Activated naive CD4-positive, alpha-beta T cell treated with anti-CD3 and anti-CD28 coated beads, Interleukin-2, amount 50 U/mL, for 16 hours (primary cell): ENCODE data around the gene EEF2K.

Experiments
- DNase-seq: peaks from one replicate; pipeline ENCODE4 v3.0.0-alpha.2; 2020

The EEF2K gene

GRCh38 chr16:22253272-22253671, 47.2 kb downstream of the EEF2K start:
- no peak for DNase-seq

DNA sequence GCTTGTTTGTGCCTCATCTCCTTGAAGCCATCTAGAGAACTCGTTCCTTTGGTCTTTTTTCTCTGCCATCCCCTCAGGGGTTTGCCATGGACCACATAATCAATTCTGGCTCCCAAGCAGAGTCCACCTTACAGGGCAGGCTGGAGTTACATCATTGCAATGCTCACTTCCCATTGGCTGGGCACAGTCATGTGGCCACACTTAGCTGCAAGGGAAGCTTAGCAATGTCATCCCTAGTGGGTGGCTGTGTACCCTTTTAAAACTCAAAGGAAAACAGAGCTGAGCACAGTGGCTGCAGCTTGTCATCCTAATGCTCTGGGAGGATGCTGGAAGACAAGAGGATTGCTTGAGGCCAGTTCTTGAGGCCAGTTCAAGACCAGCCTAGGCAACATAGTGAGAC, 49.3 kb downstream of the EEF2K start:
- DNase-seq = no peak

DNA sequence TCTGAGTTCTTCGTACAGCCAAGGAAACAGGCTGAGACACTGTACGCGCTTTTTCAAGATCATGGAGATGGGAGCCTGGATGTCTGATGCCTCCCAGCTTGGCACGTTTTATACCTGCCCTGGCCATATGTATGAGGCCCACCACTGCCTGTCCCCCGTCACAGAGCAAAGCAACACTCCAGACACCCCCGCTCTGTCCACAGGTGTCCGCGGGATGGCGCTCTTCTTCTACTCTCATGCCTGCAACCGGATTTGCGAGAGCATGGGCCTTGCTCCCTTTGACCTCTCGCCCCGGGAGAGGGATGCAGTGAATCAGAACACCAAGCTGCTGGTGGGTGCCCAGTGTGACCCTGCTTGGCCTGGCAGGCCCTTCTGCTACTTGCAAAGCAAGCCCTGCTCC, 51.4 kb downstream of the EEF2K start:
- DNase-seq = no peak

DNA sequence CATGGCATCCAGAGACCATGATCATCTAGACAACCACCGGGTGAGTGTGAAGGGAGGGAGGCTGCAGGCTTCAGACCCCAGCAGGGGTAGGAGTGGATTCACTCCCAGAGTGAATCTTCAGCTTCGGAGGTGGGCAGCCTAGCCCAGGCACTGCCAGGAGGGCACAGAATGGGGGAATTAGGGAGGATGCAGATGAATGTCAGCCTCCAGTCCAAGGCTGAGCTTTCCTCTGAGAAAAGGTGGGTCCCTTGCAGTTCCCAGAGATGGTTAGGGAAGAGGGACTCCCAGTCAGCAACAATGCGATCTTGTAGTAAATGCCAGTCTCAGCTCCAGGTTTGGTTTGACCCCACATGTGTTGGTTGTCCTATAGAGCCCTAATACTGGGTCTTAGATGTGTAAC, 54.4 kb downstream of the EEF2K start:
- no peak for DNase-seq

- DNase-seq = no peak
Observed at GRCh38 chr16:22262460-22262859, 56.4 kb downstream of the EEF2K start.

DNA sequence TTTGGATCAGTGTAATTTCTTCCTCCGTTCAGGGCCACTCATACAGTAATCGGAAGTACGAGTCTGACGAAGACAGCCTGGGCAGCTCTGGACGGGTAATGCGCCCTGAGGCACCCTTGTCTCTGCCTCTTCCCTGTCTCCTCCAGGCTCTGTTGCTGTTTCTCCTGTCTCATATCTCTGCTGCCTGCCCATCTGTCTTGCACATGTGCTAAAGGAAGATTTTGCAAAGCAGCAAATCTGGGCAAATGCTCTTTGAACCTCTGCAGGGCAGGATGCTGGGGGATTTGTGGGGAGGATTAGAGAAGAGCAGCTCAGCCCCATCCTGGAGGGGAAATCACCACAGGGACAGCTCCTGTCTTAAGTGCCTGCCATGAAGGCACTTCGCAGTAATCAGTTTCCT, 58.7 kb downstream of the EEF2K start:
- DNase-seq = no peak

DNA sequence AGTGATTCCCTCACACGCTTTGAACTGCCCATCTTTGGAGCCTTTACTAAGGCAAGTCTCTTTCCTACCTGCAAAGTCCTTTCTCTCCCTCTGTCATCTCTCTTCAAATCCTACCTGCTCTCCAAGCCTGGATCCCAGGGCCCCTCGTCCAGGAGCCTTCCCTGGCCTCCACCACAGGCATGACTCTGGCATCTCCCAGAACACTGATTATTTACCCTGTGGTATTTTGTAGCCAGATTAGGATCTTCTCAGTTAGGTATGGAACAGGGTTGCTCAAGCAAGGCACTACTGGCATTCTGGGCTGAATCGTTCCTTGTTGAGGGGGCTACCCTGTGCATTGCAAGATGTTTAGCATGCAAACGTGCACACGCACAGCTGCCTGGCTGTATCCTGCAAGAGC, 59.3 kb downstream of the EEF2K start:
- no peak for DNase-seq

- no peak for DNase-seq
Observed at GRCh38 chr16:22266546-22266945, 60.5 kb downstream of the EEF2K start.

DNA sequence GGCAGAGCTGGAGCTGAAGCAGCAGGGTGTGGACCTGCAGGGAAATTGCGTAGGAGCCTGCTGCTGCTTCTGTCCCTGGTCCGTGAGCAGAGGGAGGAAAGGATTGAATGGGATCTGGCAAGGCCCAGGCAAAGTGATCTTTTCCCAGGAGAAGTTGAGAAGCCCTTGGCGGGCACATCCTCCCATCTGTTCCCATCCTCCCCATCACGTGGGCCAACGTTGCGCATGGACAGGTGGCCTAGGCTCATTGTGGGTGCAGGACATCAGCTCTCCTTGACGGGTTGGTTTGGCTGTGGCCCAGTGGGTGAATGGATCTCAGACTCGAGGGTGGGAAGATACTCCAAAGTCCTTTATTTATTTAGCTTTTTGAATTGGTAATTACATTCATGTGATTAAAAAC, 61.7 kb downstream of the EEF2K start:
- no peak for DNase-seq

DNA sequence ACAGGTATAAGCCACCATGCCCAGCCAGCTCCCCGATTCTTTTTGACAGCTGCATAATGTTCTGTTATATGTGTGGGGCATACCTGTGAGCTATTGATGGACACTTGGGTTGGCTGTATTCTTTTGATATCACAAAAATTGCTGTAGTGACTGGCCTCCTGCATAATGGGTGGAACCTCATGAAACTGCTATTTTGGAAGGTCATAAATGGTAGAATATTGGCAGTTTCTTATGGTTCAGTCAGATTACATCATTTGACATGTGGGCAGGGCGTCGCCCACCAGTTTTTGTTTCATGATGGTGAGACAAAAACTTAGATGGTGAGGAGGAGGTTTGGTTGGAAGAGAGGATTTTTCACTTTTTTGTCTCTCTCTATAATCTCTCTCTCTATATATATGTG, 64.4 kb downstream of the EEF2K start:
- DNase-seq = no peak

DNA sequence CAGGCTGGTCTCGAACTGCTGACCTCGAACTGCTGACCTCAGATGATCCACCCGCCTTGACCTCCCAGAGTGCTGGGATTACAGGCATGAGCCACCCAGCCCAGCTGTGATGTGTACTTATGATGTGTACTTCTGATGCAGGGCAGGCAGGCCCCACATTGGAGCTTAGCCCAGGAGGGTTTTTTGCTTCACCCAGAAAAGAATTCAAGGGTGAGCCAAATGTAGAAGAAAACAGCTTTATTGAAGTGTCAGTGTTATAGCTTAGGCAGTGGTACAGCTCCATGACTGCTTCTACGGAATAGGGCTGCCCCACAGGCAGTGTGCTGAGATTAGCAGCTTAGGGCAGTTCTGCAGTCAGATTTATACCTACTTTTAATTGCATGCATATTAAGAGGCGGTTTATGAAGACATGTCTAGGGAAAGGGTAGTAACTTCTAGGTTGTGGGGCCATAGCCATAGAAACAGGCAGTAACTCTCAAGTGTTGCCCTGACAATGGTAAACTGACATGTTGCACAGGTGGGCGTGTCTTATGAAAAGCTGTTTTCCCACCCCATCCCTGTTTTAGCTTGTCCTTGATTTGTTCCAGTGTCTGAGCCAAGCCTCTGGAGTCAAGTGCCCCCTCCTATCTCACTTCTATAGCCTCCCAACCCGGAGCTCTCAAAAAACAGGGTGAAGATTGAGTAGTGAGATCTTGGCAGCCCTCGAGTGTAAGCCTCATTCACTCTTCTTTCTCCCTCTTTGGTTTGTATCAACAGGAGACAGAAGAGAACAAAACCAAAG, 67.0 kb downstream of the EEF2K start:
- DNase-seq = no peak

GRCh38 chr16:22274916-22275315, 68.8 kb downstream of the EEF2K start:
- no peak for DNase-seq

GRCh38 chr16:22278441-22279230, 72.6 kb downstream of the EEF2K start:
- DNase-seq = no peak

- no peak for DNase-seq
Observed at GRCh38 chr16:22282254-22282892, 76.3 kb downstream of the EEF2K start.

- DNase-seq = no peak
Observed at GRCh38 chr16:22284637-22285036, 78.6 kb downstream of the EEF2K start.

- no peak for DNase-seq
Observed at GRCh38 chr16:22285080-22285479, 79.0 kb downstream of the EEF2K start.

- DNase-seq = no peak
Observed at GRCh38 chr16:22291020-22291419, 84.9 kb downstream of the EEF2K start.

DNA sequence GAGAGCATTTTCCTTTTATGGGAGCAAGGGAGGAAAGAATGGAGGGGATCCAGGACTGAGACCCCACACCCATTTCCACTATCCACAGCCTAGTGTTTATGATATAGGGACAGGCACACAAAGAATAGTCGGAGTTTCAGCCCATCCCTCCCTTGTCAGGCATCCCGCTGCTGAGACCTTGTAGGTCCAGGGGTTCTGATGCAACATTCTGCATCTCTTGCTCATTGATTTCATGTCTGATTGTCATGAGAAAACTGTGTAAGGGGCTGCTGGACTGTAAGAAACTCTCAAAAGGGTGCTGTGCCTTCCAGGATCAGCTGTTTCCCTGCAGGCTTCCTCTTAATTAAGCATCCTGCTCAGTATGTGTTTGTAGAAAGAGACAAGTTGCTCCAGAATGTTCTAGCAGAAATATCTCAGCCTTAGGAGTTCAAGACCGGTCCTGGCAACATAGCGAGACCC, 85.8 kb downstream of the EEF2K start:
- no peak for DNase-seq

DNA sequence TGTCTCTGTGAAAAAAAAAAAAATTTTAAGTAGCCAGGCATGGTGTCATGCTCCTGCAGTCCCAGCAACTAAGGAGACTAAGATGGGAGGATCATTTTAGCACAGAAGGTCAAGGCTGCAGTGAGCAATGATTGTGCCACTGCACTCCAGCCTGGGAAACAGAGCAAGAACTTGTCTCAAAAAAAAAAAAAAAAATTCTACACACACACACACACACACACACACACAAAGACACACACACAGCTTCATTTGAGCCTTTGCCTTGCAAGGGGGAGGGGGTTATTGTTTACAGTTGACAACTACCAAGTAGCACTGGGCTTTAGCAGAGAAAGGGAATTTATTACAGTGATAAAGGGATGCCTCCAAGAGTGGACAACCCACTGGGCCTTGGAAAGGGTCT, 86.2 kb downstream of the EEF2K start:
- DNase-seq = no peak

- DNase-seq = no peak
Observed at GRCh38 chr16:22293137-22294106, 87.3 kb downstream of the EEF2K start.

DNA sequence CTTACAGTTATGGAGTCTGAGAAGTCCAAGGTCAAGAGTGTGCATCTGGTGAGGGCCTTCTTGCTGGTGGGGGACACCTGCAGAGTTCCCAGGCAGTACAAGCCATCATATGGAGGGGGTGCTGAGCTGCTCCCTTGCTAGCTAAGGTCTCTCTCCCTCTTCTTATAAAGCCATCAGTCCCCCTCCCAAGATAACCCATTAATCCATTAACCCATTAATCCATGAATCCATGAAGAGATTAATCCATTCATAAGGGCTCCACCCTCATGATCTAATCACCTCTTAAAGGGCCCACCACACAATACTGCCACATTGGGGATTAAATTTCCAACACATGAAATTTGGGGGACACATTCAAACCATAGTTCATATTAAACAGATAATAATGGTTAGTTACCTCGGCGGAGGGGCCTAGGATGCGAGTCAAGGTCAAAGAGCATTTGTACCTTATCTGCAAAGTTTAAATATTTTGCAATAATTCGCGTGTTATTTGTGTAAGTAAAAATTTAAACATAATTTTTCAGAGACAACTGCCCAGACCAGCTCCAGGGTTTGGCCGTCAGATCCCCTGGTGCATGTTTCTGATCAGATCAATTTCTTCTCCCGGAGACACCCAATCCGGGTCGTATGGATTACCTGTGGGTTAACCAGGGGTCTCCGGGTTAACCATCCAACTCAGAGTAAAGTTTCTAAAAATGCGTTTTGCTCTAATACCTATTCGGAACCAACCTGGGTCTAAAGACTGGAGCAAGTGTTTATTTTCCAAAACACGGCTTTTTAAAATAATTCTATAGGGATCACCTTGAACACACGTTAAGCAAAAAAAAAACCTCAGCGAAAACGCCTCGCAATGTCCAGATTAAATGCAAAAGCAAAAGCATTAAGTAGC, 90.4 kb downstream of the EEF2K start:
- no peak for DNase-seq
